Upper lobe of left lung (tissue), 6 donors: ENCODE results near the gene ZNF500. TPM values are rescaled to one million over a fixed set of nuclear protein-coding genes. Genes with fewer than 3 reads are reported as not detected.

Experiments used
- ATAC-seq, 2 donors: fragments of 200-7000 bp; cut with Tn5 transposase; one replicate each; pipeline ENCODE4 v1.9.1; 2022; ENCODE audit warnings: mild to moderate bottlenecking in 2 of 2, moderate library complexity in 2 of 2; ENCODE audit not compliant: low FRiP score in 2 of 2
- DNase-seq, 2 donors: peaks; one replicate each; pipeline ENCODE4 v3.0.0-alpha.2; 2019 to 2020
- H3K27ac ChIP-seq, 4 donors: fragments of 200-600 bp; sonication (generic); one replicate each; pipeline ENCODE4 v1.5.1; 2016 to 2019
- H3K27me3 ChIP-seq, 4 donors: fragments of 200-600 bp; sonication (generic); one replicate each; pipeline ENCODE4 v1.5.1; 2017 to 2019
- H3K36me3 ChIP-seq, 4 donors: fragments of 200-600 bp; sonication (generic); one replicate each; pipeline ENCODE4 v1.5.1; 2016 to 2019
- H3K4me1 ChIP-seq, 4 donors: fragments of 200-600 bp; sonication (generic); one replicate each; pipeline ENCODE4 v1.5.1; 2018 to 2019
- H3K4me3 ChIP-seq, 4 donors: fragments of 200-600 bp; sonication (generic); one replicate each; pipeline ENCODE4 v1.5.1; 2017 to 2019; ENCODE audit warnings: mild to moderate bottlenecking in 2 of 4, moderate library complexity in 1 of 4
- H3K9me3 ChIP-seq, 4 donors: fragments of 200-600 bp; sonication (generic); one replicate each; pipeline ENCODE4 v1.5.1; 2018 to 2019
- EP300 ChIP-seq, 4 donors: sonication (generic); formaldehyde crosslinking; IDR thresholded peaks; one replicate each; pipeline ENCODE4 v1.5.1; 2017; ENCODE audit warnings: antibody characterized with exemption in 4 of 4, control low read depth in 2 of 4
- POLR2A ChIP-seq, 4 donors: fragments of 450-650 bp; IDR thresholded peaks; one replicate each; pipeline ENCODE4 v1.5.1; 2016 to 2017; ENCODE audit warnings: antibody characterized with exemption in 4 of 4, mild to moderate bottlenecking in 2 of 4
- POLR2AphosphoS5 ChIP-seq, 2 donors: sonication (generic); formaldehyde crosslinking; IDR thresholded peaks; one replicate each; pipeline ENCODE4 v1.5.1; 2017; ENCODE audit warnings: antibody characterized with exemption in 2 of 2
- WGBS, 2 donors: methylation state at CpG; one replicate each; pipeline ENCODE4 v1.1.5; 2017 to 2018; 5-methylcytosine and 5-hydroxymethylcytosine counted together
- total RNA-seq, 6 donors: library from RNA; depleted of rRNA in 4 of 6; stranded (reverse); fragments of >200 nt in 4 of 6; gene quantifications; one replicate each; pipeline versions ENCODE4 v1.1.0 to v1.2.1, GENCODE V29; 2016 to 2021
- TF ChIP-seq, protein P1 (sequence below), 6 experiments: fragments of 450-650 bp in 4 of 6; fragments of 200-600 bp in 2 of 6; sonication (generic) in 2 of 6; IDR thresholded peaks; one replicate each; pipeline ENCODE4 v1.5.1; 2016 to 2019; ENCODE audit warnings: antibody characterized with exemption in 6 of 6
- donor health status: DM: no; HTN: no; CAD: no; lungs with moderate emphysema.
- donor health status: DM: no; HTN: yes; CAD: no; lungs with severe emphysema.

ZNF500 gene
- total RNA-seq, 6 donors from 2014 or later = 10.1 to 17.5 (median 13.2) TPM

DNA sequence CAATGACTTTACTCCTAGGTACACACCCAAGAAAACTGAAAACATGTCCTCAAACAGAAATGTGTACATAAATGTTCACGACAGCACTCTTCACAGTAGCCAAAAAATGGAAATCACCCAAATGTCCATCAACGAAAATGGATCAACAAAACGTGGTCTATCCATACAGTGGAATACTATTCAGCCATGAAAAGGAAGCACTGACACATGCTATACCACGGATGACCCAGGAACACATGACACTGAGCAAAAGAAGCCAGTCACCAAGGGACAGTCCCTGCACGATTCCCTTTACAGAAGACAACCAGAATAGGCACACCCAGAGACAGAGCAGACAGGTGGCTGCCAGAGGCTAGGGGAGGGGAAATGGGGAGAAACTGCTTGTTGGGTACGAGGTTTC, 11.3 kb downstream of the ZNF500 start:
- 91 to 98% methylated on average over 6 of the region's 6 CpGs for WGBS, 2 donors
- H3K36me3 ChIP-seq = peaks cover 28 to 98% (median 79%) of the 10 kb centered on the region in 4 donors
- H3K27me3 ChIP-seq = no peaks in the 10 kb centered on the region
- H3K27ac ChIP-seq = no peak overlapping the region
- no peaks in the 10 kb centered on the region for H3K9me3 ChIP-seq
- no peak overlapping the region for H3K4me3 ChIP-seq
- no peak for TF ChIP-seq POLR2A (IDR thresholded peaks at IDR 0.05)
- TF ChIP-seq, protein P1, sequence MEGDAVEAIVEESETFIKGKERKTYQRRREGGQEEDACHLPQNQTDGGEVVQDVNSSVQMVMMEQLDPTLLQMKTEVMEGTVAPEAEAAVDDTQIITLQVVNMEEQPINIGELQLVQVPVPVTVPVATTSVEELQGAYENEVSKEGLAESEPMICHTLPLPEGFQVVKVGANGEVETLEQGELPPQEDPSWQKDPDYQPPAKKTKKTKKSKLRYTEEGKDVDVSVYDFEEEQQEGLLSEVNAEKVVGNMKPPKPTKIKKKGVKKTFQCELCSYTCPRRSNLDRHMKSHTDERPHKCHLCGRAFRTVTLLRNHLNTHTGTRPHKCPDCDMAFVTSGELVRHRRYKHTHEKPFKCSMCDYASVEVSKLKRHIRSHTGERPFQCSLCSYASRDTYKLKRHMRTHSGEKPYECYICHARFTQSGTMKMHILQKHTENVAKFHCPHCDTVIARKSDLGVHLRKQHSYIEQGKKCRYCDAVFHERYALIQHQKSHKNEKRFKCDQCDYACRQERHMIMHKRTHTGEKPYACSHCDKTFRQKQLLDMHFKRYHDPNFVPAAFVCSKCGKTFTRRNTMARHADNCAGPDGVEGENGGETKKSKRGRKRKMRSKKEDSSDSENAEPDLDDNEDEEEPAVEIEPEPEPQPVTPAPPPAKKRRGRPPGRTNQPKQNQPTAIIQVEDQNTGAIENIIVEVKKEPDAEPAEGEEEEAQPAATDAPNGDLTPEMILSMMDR (IDR thresholded peaks at IDR 0.05) = no peak
- no peak for TF ChIP-seq POLR2AphosphoS5 (IDR thresholded peaks at IDR 0.05)
- no peak for TF ChIP-seq EP300 (IDR thresholded peaks at IDR 0.05)
- ATAC-seq (no peak), DNase-seq (no peak)
- no peaks in the 10 kb centered on the region for H3K4me1 ChIP-seq

DNA sequence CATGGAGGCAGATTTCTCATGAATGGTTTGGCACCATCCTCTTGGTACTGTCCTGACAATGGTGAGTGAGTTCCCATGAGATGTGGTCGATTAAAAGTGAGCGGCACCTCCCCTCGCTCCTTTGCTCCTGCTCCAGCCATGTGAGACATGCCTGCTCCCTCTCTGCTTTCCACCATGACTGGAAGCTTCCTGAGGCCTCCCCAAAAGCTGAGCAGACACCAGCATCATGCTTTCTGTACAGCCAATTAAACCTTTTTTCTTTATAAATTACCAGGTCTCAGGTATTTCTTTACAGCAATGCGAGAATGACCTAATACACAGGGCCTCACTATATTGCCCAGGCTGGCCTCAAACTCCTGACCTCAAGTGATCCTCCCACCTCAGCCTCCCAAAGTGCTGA, 12.1 kb downstream of the ZNF500 start:
- ATAC-seq (no peak), DNase-seq (no peak)
- 97 to 100% methylated on average over 4 of the region's 4 CpGs for WGBS, 2 donors
- Histone ChIP-seq H3K4me1 (no peaks in the 10 kb centered on the region), H3K27me3 (no peaks in the 10 kb centered on the region), H3K9me3 (no peaks in the 10 kb centered on the region), H3K27ac (no peak overlapping the region), H3K36me3 (peaks cover 22 to 96% (median 74%) of the 10 kb centered on the region in 4 donors), H3K4me3 (no peak overlapping the region)
- TF ChIP-seq, protein P1 (IDR thresholded peaks at IDR 0.05) = no peak
- no peak for TF ChIP-seq POLR2AphosphoS5 (IDR thresholded peaks at IDR 0.05)
- no peak for TF ChIP-seq EP300 (IDR thresholded peaks at IDR 0.05)
- no peak for TF ChIP-seq POLR2A (IDR thresholded peaks at IDR 0.05)

DNA sequence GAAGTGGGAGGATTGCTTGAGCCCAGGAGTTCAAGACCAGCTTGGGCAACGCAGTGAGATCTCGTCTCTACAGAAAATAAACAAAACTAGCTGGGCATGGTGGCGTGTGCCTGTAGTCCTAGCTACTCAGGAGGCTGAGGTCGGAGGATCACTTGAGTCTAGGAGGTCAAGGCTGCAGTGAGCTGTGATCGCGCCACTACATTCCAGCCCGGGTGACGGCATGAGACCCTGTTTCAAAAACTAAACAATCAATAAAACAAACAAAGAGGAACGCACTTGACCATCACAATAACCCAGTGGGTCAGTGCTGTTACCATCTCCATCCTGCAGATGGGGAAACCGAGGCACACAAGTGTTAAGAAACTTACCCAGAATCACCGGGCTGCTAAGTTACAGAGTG, 13.7 kb downstream of the ZNF500 start:
- TF ChIP-seq, protein P1 (IDR thresholded peaks at IDR 0.05) = no peak
- TF ChIP-seq POLR2AphosphoS5 (IDR thresholded peaks at IDR 0.05) (no peak), POLR2A (IDR thresholded peaks at IDR 0.05) (no peak), EP300 (IDR thresholded peaks at IDR 0.05) (no peak)
- Histone ChIP-seq H3K9me3 (no peaks in the 10 kb centered on the region), H3K27me3 (no peaks in the 10 kb centered on the region), H3K4me1 (no peaks in the 10 kb centered on the region), H3K36me3 (peaks cover 17 to 86% (median 64%) of the 10 kb centered on the region in 4 donors), H3K27ac (no peak overlapping the region), H3K4me3 (no peak overlapping the region)
- no peak for ATAC-seq
- DNase-seq = no peak
- 91 to 94% methylated on average over 11 of the region's 11 CpGs for WGBS, 2 donors

DNA sequence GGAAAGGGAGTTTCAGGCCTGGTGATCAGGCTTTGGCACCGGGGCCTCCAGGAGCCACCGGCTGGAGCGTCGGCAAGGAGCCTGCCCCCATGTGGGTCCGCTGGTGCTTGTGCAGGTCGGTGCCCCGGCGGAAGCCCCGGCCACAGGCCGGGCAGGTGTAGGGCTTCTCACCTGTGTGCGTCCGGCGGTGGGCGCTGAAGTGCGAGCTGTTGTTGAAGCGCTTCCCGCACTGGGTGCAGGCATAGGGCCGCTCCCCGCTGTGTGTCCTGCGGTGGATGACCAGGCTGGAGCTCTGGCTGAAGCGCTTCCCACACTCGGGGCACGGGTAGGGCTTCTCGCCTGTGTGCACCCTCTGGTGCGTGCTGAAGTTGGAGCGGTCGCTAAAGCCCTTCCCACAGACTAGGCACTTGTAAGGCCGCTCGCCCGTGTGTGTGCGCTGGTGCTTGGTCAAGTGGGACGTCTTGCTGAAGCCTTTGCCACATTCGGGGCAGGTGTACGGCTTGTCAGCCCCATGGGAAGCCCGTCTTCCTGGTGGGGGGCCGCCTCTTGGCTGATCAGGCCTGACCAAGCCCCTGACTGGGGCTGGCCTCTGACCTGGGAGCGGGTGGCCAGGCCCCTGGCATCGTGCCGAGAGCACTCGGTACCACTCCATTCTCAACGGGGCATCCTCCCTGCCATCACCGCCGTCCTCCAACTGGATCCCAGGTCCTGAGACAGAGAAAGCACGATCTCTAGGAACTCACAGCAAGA, 14.4 kb downstream of the ZNF500 start:
- H3K27me3 ChIP-seq = no peaks in the 10 kb centered on the region
- WGBS, 2 donors = 97 to 99% methylated on average over 20 to 40 of the region's 44 CpGs
- no peaks in the 10 kb centered on the region for H3K4me1 ChIP-seq
- DNase-seq (peak in 1 of 2 donors; percentile 83), ATAC-seq (no peak)
- H3K36me3 ChIP-seq = peaks cover 17 to 81% (median 58%) of the 10 kb centered on the region in 4 donors
- no peaks in the 10 kb centered on the region for H3K9me3 ChIP-seq
- no peak overlapping the region for H3K4me3 ChIP-seq
- no peak overlapping the region for H3K27ac ChIP-seq
- TF ChIP-seq POLR2A (IDR thresholded peaks at IDR 0.05) (no peak), EP300 (IDR thresholded peaks at IDR 0.05) (no peak), POLR2AphosphoS5 (IDR thresholded peaks at IDR 0.05) (no peak)
- TF ChIP-seq, protein P1 (IDR thresholded peaks at IDR 0.05) = no peak

DNA sequence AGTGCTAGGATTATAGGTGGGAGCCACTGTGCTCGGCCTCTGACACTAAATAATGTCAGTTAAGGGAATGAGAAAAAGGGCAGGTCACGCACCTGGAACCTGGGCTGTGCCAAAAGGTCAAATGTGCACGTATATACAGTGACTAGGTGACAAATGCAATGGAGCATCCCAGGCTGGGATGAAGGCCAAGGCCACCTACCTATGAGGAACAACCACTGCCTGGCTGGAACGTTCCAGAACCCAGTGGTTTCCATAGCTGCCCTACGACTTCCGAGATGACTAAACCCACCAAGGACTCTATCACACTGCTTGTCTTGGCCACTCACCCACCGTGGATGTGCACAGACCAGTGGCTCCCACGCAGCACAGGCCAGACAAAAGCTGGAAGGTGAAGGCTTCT, 16.1 kb downstream of the ZNF500 start:
- no peaks in the 10 kb centered on the region for H3K27me3 ChIP-seq
- no peak overlapping the region for H3K27ac ChIP-seq

More for the DNA sequence above, 16.1 kb downstream of the ZNF500 start:
- no peak for ATAC-seq
- DNase-seq = no peak
- no peak for TF ChIP-seq EP300 (IDR thresholded peaks at IDR 0.05)
- TF ChIP-seq, protein P1 (IDR thresholded peaks at IDR 0.05) = no peak
- no peak for TF ChIP-seq POLR2AphosphoS5 (IDR thresholded peaks at IDR 0.05)
- TF ChIP-seq POLR2A (IDR thresholded peaks at IDR 0.05) = no peak
- Histone ChIP-seq H3K4me3 (no peak overlapping the region), H3K4me1 (no peaks in the 10 kb centered on the region), H3K36me3 (peaks cover 17 to 66% (median 48%) of the 10 kb centered on the region in 4 donors), H3K9me3 (no peaks in the 10 kb centered on the region)
- 89 to 96% methylated on average over 7 to 8 of the region's 8 CpGs for WGBS, 2 donors
